ENCODE results near the gene ATXN1. TPM values are rescaled to one million over a fixed set of nuclear protein-coding genes. Genes with fewer than 3 reads are reported as not detected.
A peak's percentile ranks its signal among the peaks of the same experiment; 100 is the strongest.

Gene ATXN1
- total RNA-seq, 1 donor from 2014 or later = 59.8 TPM

GRCh38 chr6:16510245-16510644 is 251.0 kb downstream of the ATXN1 start:
- POLR2A ChIA-PET = interaction anchor here (0.6 to 2.8 kb wide), 3 partner anchors 17 to 251 kb away, joined by 6 to 16 read pairs (median 13); partner anchors contain the start of gene ATXN1
- H3K4me1 Mint-ChIP-seq = peaks cover 61% of the 10 kb centered on the region

GRCh38 chr6:16508959-16509358 is 252.3 kb downstream of the ATXN1 start:
- ChIA-PET POLR2A (no interaction called here), CTCF (interaction anchor here (1.4 to 10.5 kb wide), 2 partner anchors 37 to 254 kb away, joined by 3 to 174 read pairs; partner anchors contain the start of gene ATXN1)
- peaks cover 69% of the 10 kb centered on the region for H3K4me1 Mint-ChIP-seq

More at GRCh38 chr6:16510245-16510644, 251.0 kb downstream of the ATXN1 start:
- H3K36me3 Mint-ChIP-seq (ENCODE audit: low read depth) = no peaks in the 10 kb centered on the region
- intact Hi-C loops (cut with micrococcal nuclease) = loop anchor here (2.0 to 5.0 kb wide), 3 partner anchors 15 to 457 kb away; no protein-coding TSS in a partner anchor
- CTCF ChIA-PET = interaction anchor here (0.7 to 10.5 kb wide), 16 partner anchors 15 to 261 kb away, joined by 3 to 174 read pairs (median 5); partner anchors contain the start of gene ATXN1
- no peaks in the 10 kb centered on the region for H3K27me3 Mint-ChIP-seq
- no peak overlapping the region for H3K27ac Mint-ChIP-seq
- TF ChIP-seq CTCF (IDR thresholded peaks at IDR 0.05) = no peak
- H3K9me3 Mint-ChIP-seq = no peaks in the 10 kb centered on the region
- DNase-seq (no peak), ATAC-seq (ENCODE audit: low read depth) (no peak)
- H3K4me3 Mint-ChIP-seq = no peak overlapping the region

GRCh38 chr6:16505711-16506357 is 255.4 kb downstream of the ATXN1 start:
- intact Hi-C loops (cut with micrococcal nuclease) = loop anchor here (2.0 kb wide), 1 partner anchor 33 kb away; no protein-coding TSS in a partner anchor
- Mint-ChIP-seq H3K36me3 (ENCODE audit: low read depth) (no peaks in the 10 kb centered on the region), H3K9me3 (no peaks in the 10 kb centered on the region), H3K27me3 (no peaks in the 10 kb centered on the region), H3K27ac (no peak overlapping the region), H3K4me1 (peaks cover 50% of the 10 kb centered on the region), H3K4me3 (no peak overlapping the region)
- ATAC-seq (ENCODE audit: low read depth) (no peak), DNase-seq (no peak)
- ChIA-PET POLR2A (interaction anchor here (1.1 kb wide), 1 partner anchor 8 kb away, joined by 3 read pairs; no protein-coding TSS in a partner anchor), CTCF (interaction anchor here (1.3 to 3.0 kb wide), 6 partner anchors 8 to 258 kb away, joined by 3 to 13 read pairs (median 6); partner anchors contain the start of gene ATXN1)
- TF ChIP-seq CTCF (IDR thresholded peaks at IDR 0.05) = no peak

More at GRCh38 chr6:16508959-16509358, 252.3 kb downstream of the ATXN1 start:
- TF ChIP-seq CTCF (IDR thresholded peaks at IDR 0.05) = no peak
- DNase-seq (no peak), ATAC-seq (ENCODE audit: low read depth) (no peak)
- no peak overlapping the region for H3K27ac Mint-ChIP-seq
- H3K9me3 Mint-ChIP-seq = no peaks in the 10 kb centered on the region
- H3K36me3 Mint-ChIP-seq (ENCODE audit: low read depth) = no peaks in the 10 kb centered on the region
- H3K4me3 Mint-ChIP-seq = no peak overlapping the region
- H3K27me3 Mint-ChIP-seq = no peaks in the 10 kb centered on the region
- intact Hi-C loops (cut with micrococcal nuclease) = no loop called here

- Mint-ChIP-seq H3K36me3 (ENCODE audit: low read depth) (no peaks in the 10 kb centered on the region), H3K27ac (peak overlapping the region; percentile 80), H3K27me3 (no peaks in the 10 kb centered on the region), H3K4me3 (peak overlapping the region; percentile 46), H3K4me1 (peaks cover 42% of the 10 kb centered on the region), H3K9me3 (no peaks in the 10 kb centered on the region)
- TF ChIP-seq CTCF (IDR thresholded peaks at IDR 0.05) = no peak
- CTCF ChIA-PET = interaction anchor here (0.9 to 3.0 kb wide), 12 partner anchors 9 to 266 kb away, joined by 3 to 13 read pairs (median 4); partner anchors contain the start of gene ATXN1
- ATAC-seq (ENCODE audit: low read depth) (peak; percentile 65), DNase-seq (no peak)
- POLR2A ChIA-PET = interaction anchor here (0.5 to 2.5 kb wide), 15 partner anchors 8 to 1113 kb away, joined by 3 to 12 read pairs (median 4); partner anchors contain the start of gene ATXN1
- intact Hi-C loops (cut with micrococcal nuclease) = loop anchor here (1.0 to 2.0 kb wide), 3 partner anchors 9 to 83 kb away; no protein-coding TSS in a partner anchor
Measured at GRCh38 chr6:16504609-16505008, 256.7 kb downstream of the ATXN1 start.

- peaks cover under 1% of the 10 kb centered on the region for H3K9me3 Mint-ChIP-seq
- intact Hi-C loops (cut with micrococcal nuclease) = loop anchor here (1.0 to 2.0 kb wide), 3 partner anchors 9 to 83 kb away; no protein-coding TSS in a partner anchor
- ATAC-seq (ENCODE audit: low read depth) (peak; percentile 75), DNase-seq (no peak)
- ChIA-PET CTCF (interaction anchor here (1.0 to 3.0 kb wide), 7 partner anchors 9 to 267 kb away, joined by 3 to 13 read pairs (median 5); partner anchors contain the start of gene ATXN1), POLR2A (interaction anchor here (0.8 to 2.5 kb wide), 7 partner anchors 9 to 255 kb away, joined by 4 to 12 read pairs (median 7); no protein-coding TSS in a partner anchor)
- no peaks in the 10 kb centered on the region for H3K36me3 Mint-ChIP-seq (ENCODE audit: low read depth)
- no peaks in the 10 kb centered on the region for H3K27me3 Mint-ChIP-seq
- H3K4me3 Mint-ChIP-seq = peak overlapping the region; percentile 46
- no peak for TF ChIP-seq CTCF (IDR thresholded peaks at IDR 0.05)
- H3K4me1 Mint-ChIP-seq = peaks cover 42% of the 10 kb centered on the region
- H3K27ac Mint-ChIP-seq = peak overlapping the region; percentile 80
Measured at GRCh38 chr6:16503970-16504415, 257.3 kb downstream of the ATXN1 start.

All from activated B cell treated with CpG ODN at 0.5 μM for 24 hours (primary cell).